HepG2 (cell line): Measurements from ENCODE around the gene MEF2B. TPM values are rescaled to one million over a fixed set of nuclear protein-coding genes. Genes with fewer than 3 reads are reported as not detected.

ENCODE experiments used
- ATAC-seq: fragments of 200-7000 bp; cut with Tn5 transposase; 3 replicates; pipeline ENCODE4 v1.9.1; 2020; ENCODE audit warnings: mild to moderate bottlenecking, moderate library complexity
- BruUV-seq: library from RNA; stranded (reverse); fragments of 400-500 nt; replicated peaks from 2 replicates; lab custom pipeline; 2021; lab: Mats Ljungman, UMichigan
- CTCF ChIA-PET: fragments of 300-600 bp; formaldehyde crosslinking; extraction: SDS; loops from one replicate; lab custom pipeline; 2021; ENCODE audit warnings: low total read pairs, inconsistent platforms, low intra/inter-chr PET ratio; lab: Yijun Ruan, JAX
- POLR2A ChIA-PET: fragments of 350-600 bp; sonication (Branson Sonifier 250); formaldehyde crosslinking; loops from one replicate; lab custom pipeline; 2020; ENCODE audit warnings: antibody characterized with exemption, inconsistent platforms; lab: Yijun Ruan, JAX
- DNase-seq: peaks from one replicate; pipeline ENCODE4 v3.0.0-alpha.2; 2015; ENCODE audit warnings: low spot score
- FAIRE-seq: peaks from 3 replicates; lab custom pipeline; 2011; peaks lifted over from hg19 to GRCh38; lab: Jason Lieb, UNC
- H2AFZ ChIP-seq: one replicate; pipeline ENCODE4 v1.6.1; 2011; ENCODE audit warnings: low read length, inconsistent platforms
- H3K27ac ChIP-seq: fragments of 300-600 bp; 3 replicates; pipeline ENCODE4 v1.8.0; 2011; ENCODE audit warnings: mixed run types, mild to moderate bottlenecking, mixed read lengths, low read length, inconsistent platforms; ENCODE audit not compliant: insufficient read depth; ENCODE audit errors: extremely low read length
- H3K27me3 ChIP-seq, 2 experiments: fragments of 200-600 bp in 1 of 2; 2 replicates in 1 of 2; 3 replicates in 1 of 2; pipeline versions ENCODE4 v1.6.0 to v1.8.0; 2011; ENCODE audit warnings: low read length in 2 of 2, mild to moderate bottlenecking in 2 of 2, moderate library complexity in 2 of 2, inconsistent platforms in 1 of 2; ENCODE audit not compliant: insufficient read depth in 2 of 2, control insufficient read depth in 1 of 2
- H3K36me3 ChIP-seq, 2 experiments: fragments of 200-600 bp in 1 of 2; replicated peaks in 1 of 2; 2 replicates in 1 of 2; 3 replicates in 1 of 2; pipeline versions ENCODE4 v1.5.1 to v1.8.0; 2011; ENCODE audit warnings: low read length in 2 of 2, inconsistent platforms in 1 of 2; ENCODE audit not compliant: insufficient read depth in 2 of 2, control insufficient read depth in 1 of 2
- H3K4me1 ChIP-seq: 2 replicates; pipeline ENCODE4 v1.5.1; 2012; ENCODE audit warnings: low read length, inconsistent platforms; ENCODE audit not compliant: insufficient read depth
- H3K4me2 ChIP-seq: 2 replicates; pipeline ENCODE4 v1.6.0; 2011; ENCODE audit warnings: low read depth, low read length, inconsistent platforms
- H3K4me3 ChIP-seq, 3 experiments: fragments of 200-600 bp in 1 of 3; sonication (generic), shearing (Covaris generic) in 1 of 3; replicated peaks in 1 of 3; 2 replicates each; pipeline ENCODE4 v1.5.1; 2011 to 2016; ENCODE audit warnings: low read length in 3 of 3, inconsistent platforms in 2 of 3, low read depth in 2 of 3, mild to moderate bottlenecking in 2 of 3, control low read depth in 1 of 3, mixed read lengths in 1 of 3; ENCODE audit not compliant: insufficient read depth in 1 of 3
- H3K79me2 ChIP-seq: one replicate; pipeline ENCODE4 v1.6.1; 2011; ENCODE audit warnings: low read length, inconsistent platforms; ENCODE audit not compliant: insufficient read depth
- H3K9ac ChIP-seq: 2 replicates; pipeline ENCODE4 v1.6.0; 2011; ENCODE audit warnings: mild to moderate bottlenecking, low read depth, low read length, inconsistent platforms; ENCODE audit not compliant: insufficient read depth
- H3K9me3 ChIP-seq: 2 replicates; pipeline ENCODE4 v1.5.1; 2012; ENCODE audit warnings: mild to moderate bottlenecking, low read length
- H4K20me1 ChIP-seq: 2 replicates; pipeline ENCODE4 v1.6.0; 2011; ENCODE audit warnings: inconsistent platforms, mild to moderate bottlenecking, low read length, moderate library complexity; ENCODE audit not compliant: insufficient read depth
- AGO2 ChIP-seq: fragments of 200-400 bp; formaldehyde crosslinking; optimal IDR thresholded peaks from 2 replicates; pipeline ENCODE3; 2017; ENCODE audit warnings: mild to moderate bottlenecking, low read depth, low read length, moderate library complexity
- ETV5 ChIP-seq: IDR thresholded peaks from 2 replicates; pipeline ENCODE4 v1.6.1; 2018; ENCODE audit warnings: missing biosample characterization, missing genetic modification reagents, inconsistent platforms, borderline replicate concordance
- FOSL1 ChIP-seq: sonication (generic); formaldehyde crosslinking; IDR thresholded peaks from 2 replicates; pipeline ENCODE4 v1.9.0; 2021; ENCODE audit warnings: missing genetic modification reagents, borderline replicate concordance
- FOXA3 ChIP-seq: IDR thresholded peaks from 2 replicates; pipeline ENCODE4 v1.6.1; 2016; ENCODE audit warnings: missing genetic modification reagents, missing compliant biosample characterization
- GABPB1 ChIP-seq: IDR thresholded peaks from 2 replicates; pipeline ENCODE4 v1.6.1; 2016; ENCODE audit warnings: mild to moderate bottlenecking, missing genetic modification reagents, moderate library complexity, missing compliant biosample characterization
- MATR3 ChIP-seq: sonication (generic); formaldehyde crosslinking; IDR thresholded peaks from 2 replicates; pipeline ENCODE4 v1.4.0; 2020; ENCODE audit warnings: missing genetic modification reagents
- MXI1 ChIP-seq: IDR thresholded peaks from 3 replicates; pipeline ENCODE4 v1.6.1; 2012; ENCODE audit warnings: low read depth, low read length, inconsistent platforms, borderline replicate concordance
- NR2F6 ChIP-seq, 2 experiments: IDR thresholded peaks; 2 replicates each; pipeline ENCODE4 v1.6.1; 2016; ENCODE audit warnings: antibody characterized with exemption in 1 of 2, mild to moderate bottlenecking in 1 of 2
- TBX2 ChIP-seq: sonication (generic); formaldehyde crosslinking; IDR thresholded peaks from 2 replicates; pipeline ENCODE4 v1.5.0; 2020; ENCODE audit warnings: missing genetic modification reagents, mild to moderate bottlenecking, borderline replicate concordance
- THAP11 ChIP-seq: IDR thresholded peaks from 2 replicates; pipeline ENCODE4 v1.6.1; 2016; ENCODE audit warnings: missing biosample characterization, missing genetic modification reagents
- ZBTB3 ChIP-seq: sonication (generic); formaldehyde crosslinking; IDR thresholded peaks from 2 replicates; pipeline ENCODE4 v1.4.0; 2020; ENCODE audit warnings: low read depth, mild to moderate bottlenecking, moderate library complexity, missing genetic modification reagents, borderline replicate concordance
- ZFP62 ChIP-seq: sonication (generic); formaldehyde crosslinking; IDR thresholded peaks from 2 replicates; pipeline ENCODE4 v1.4.0; 2020; ENCODE audit warnings: missing genetic modification reagents
- ZFP90 ChIP-seq: sonication (generic); formaldehyde crosslinking; IDR thresholded peaks from 2 replicates; pipeline ENCODE4 v1.8.0; 2022; ENCODE audit warnings: missing genetic modification reagents, mild to moderate bottlenecking, inconsistent platforms, borderline replicate concordance
- ZMYM2 ChIP-seq: sonication (generic); formaldehyde crosslinking; IDR thresholded peaks from 2 replicates; pipeline ENCODE4 v1.8.0; 2022; ENCODE audit warnings: mild to moderate bottlenecking, missing genetic modification reagents
- ZNF17 ChIP-seq: sonication (generic); formaldehyde crosslinking; IDR thresholded peaks from 2 replicates; pipeline ENCODE4 v1.5.0; 2020; ENCODE audit warnings: mild to moderate bottlenecking, missing genetic modification reagents
- ZNF230 ChIP-seq: sonication (generic); formaldehyde crosslinking; IDR thresholded peaks from 2 replicates; pipeline ENCODE4 v1.4.0; 2020; ENCODE audit warnings: mild to moderate bottlenecking, missing genetic modification reagents
- ZNF546 ChIP-seq: sonication (generic); formaldehyde crosslinking; conservative IDR thresholded peaks from 2 replicates; pipeline ENCODE4 v1.8.1; 2023; ENCODE audit warnings: mild to moderate bottlenecking, missing genetic modification reagents
- ZSCAN21 ChIP-seq: sonication (generic); formaldehyde crosslinking; IDR thresholded peaks from 2 replicates; pipeline ENCODE4 v1.8.0; 2022; ENCODE audit warnings: mild to moderate bottlenecking, missing genetic modification reagents, moderate library complexity, borderline replicate concordance
- WGBS: methylation state at CpG from one replicate; pipeline ENCODE4 v1.1.6; 2017; ENCODE audit warnings: low lambda C conversion rate; 5-methylcytosine and 5-hydroxymethylcytosine counted together
- in situ Hi-C: cut with HindIII; loops from 2 replicates; pipeline ENCODE4 v1.10.0; 2017; ENCODE audit warnings: low pct_unique_long_range_greater_than_20kb; ENCODE audit not compliant: extremely low pct_ligation_motif_present
- intact Hi-C: fragments of 100-400 bp; cut with micrococcal nuclease; formaldehyde crosslinking; loops from one replicate; pipeline ENCODE4 v1.10.0; 2022; ENCODE audit not compliant: unreplicated experiment
- polyA plus RNA-seq, 8 experiments: library from polyadenylated mRNA; depleted of rRNA in 3 of 8; stranded (reverse) in 7 of 8; unstranded in 1 of 8; fragments of >200 nt; fragmentation: Illumina TruSeq in 4 of 8; extraction: Trizol in 4 of 8; gene quantifications; 2 replicates each; pipeline versions ENCODE4 v1.2.1 to v1.2.3, GENCODE V29; 2011 to 2016; ENCODE audit warnings: low read depth in 4 of 8, missing spikeins in 1 of 8, mixed read lengths in 1 of 8; ENCODE audit not compliant: insufficient read depth in 1 of 8
- total RNA-seq, 5 experiments: library from RNA; depleted of rRNA; stranded (reverse); fragments of >200 nt; fragmentation: Illumina TruSeq; extraction: Trizol; gene quantifications; 2 replicates each; pipeline ENCODE4 v1.2.3, GENCODE V29; 2016; ENCODE audit warnings: low read depth in 1 of 5
- TF ChIP-seq, protein P1 (sequence below): sonication (generic); formaldehyde crosslinking; IDR thresholded peaks from 2 replicates; pipeline ENCODE4 v1.8.0; 2022; ENCODE audit warnings: missing genetic modification reagents, mild to moderate bottlenecking, inconsistent platforms, borderline replicate concordance
- TF ChIP-seq, protein P2 (sequence below): sonication (generic); formaldehyde crosslinking; IDR thresholded peaks from 2 replicates; pipeline ENCODE4 v1.4.0; 2020; ENCODE audit warnings: missing genetic modification reagents

MEF2B gene
- total and polyA plus RNA-seq, 2 of the 13 experiments (the other 11 are each of a cell fraction or from before 2014, with no cell fraction given): 1.2 to 1.7 TPM

DNA sequence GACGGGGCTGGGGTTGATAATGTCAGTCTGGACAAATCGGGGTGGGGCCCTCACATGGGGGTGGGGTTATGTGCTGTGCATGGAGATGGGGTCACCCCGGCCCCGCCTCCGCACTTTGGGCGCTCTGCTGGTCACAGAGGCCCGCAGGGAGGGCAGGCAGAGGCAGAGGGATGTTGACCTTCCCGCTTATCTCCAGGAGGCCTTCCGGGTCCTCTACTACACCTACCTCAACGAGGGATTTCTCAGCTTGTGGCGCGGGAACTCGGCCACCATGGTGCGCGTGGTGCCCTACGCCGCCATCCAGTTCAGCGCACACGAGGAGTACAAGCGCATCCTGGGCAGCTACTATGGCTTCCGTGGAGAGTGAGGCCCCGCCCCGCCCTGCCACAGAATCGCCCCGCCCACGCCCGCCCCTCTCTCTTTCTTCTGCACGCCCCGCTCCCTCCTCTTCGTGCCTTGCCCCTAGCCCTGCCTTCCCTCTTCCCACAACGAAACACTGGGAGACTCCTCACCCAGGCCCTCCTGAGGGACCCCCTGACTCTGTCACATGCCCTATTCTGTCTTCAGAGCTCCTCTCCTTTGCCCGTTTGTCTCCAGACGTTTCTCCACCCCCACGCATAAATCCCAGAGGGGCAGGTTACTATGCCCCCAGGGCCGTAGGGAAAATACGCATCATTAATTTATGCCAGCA is 64.6 kb downstream of the MEF2B start:
- no peaks in the 10 kb centered on the region for H4K20me1 ChIP-seq
- no peaks in the 10 kb centered on the region for H3K9me3 ChIP-seq
- H3K27me3 ChIP-seq: no peaks in the 10 kb centered on the region
- DNase-seq: peak; percentile 48
- no peak overlapping the region for H2AFZ ChIP-seq
- in situ Hi-C loops (no loop called here), intact Hi-C loops (no loop called here)
- no peak for FAIRE-seq
- WGBS: 70% methylated on average over 29 of the region's 36 CpGs
- H3K4me1 ChIP-seq: peaks cover 65% of the 10 kb centered on the region
- peak overlapping the region; percentile 46 for H3K27ac ChIP-seq
- H3K79me2 ChIP-seq: no peaks in the 10 kb centered on the region
- H3K4me3 ChIP-seq: peak overlapping the region in 2 of 3 experiments; percentile 37 to 50; a peak in 3 of 6 replicates
- no peaks in the 10 kb centered on the region for H3K36me3 ChIP-seq
- H3K4me2 ChIP-seq: peak overlapping the region; percentile 68
- no TSS peak for BruUV-seq
- CTCF ChIA-PET: no interaction called here
- peak overlapping the region; percentile 33; the same call in 1 of the 2 replicates for H3K9ac ChIP-seq
- POLR2A ChIA-PET: interaction anchor here (0.6 to 1.7 kb wide), 3 partner anchors 10 to 87 kb away, joined by 3 to 4 read pairs (median 3); partner anchors contain the start of genes BORCS8 and RFXANK
- ATAC-seq: peak; percentile 75
- TF ChIP-seq ZSCAN21 (CRISPR knock-in tag): no peak
- no peak for TF ChIP-seq ZBTB3 (CRISPR knock-in tag)
- peak; percentile 57 for TF ChIP-seq GABPB1 (CRISPR knock-in tag)
- no peak for TF ChIP-seq MXI1
- no peak for TF ChIP-seq ZFP90
- TF ChIP-seq ETV5 (CRISPR knock-in tag): peak; percentile 39; the same call in 1 of the 2 replicates
- no peak for TF ChIP-seq TBX2 (CRISPR knock-in tag)
- TF ChIP-seq MATR3: no peak
- TF ChIP-seq, protein P1, sequence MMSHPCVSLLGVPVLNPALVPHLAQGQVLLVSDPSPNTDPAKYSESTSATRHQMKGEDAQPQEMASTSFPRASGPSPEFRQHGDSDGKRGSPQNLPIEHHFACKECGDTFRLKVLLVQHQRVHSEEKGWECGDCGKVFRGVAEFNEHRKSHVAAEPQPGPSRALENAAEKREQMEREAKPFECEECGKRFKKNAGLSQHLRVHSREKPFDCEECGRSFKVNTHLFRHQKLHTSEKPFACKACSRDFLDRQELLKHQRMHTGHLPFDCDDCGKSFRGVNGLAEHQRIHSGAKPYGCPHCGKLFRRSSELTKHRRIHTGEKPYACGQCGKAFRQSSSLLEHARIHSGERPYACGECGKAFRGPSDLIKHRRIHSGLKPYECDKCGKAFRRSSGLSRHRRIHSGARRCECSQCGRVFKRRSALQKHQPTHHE (CRISPR knock-in tag): no peak
- TF ChIP-seq, protein P2, sequence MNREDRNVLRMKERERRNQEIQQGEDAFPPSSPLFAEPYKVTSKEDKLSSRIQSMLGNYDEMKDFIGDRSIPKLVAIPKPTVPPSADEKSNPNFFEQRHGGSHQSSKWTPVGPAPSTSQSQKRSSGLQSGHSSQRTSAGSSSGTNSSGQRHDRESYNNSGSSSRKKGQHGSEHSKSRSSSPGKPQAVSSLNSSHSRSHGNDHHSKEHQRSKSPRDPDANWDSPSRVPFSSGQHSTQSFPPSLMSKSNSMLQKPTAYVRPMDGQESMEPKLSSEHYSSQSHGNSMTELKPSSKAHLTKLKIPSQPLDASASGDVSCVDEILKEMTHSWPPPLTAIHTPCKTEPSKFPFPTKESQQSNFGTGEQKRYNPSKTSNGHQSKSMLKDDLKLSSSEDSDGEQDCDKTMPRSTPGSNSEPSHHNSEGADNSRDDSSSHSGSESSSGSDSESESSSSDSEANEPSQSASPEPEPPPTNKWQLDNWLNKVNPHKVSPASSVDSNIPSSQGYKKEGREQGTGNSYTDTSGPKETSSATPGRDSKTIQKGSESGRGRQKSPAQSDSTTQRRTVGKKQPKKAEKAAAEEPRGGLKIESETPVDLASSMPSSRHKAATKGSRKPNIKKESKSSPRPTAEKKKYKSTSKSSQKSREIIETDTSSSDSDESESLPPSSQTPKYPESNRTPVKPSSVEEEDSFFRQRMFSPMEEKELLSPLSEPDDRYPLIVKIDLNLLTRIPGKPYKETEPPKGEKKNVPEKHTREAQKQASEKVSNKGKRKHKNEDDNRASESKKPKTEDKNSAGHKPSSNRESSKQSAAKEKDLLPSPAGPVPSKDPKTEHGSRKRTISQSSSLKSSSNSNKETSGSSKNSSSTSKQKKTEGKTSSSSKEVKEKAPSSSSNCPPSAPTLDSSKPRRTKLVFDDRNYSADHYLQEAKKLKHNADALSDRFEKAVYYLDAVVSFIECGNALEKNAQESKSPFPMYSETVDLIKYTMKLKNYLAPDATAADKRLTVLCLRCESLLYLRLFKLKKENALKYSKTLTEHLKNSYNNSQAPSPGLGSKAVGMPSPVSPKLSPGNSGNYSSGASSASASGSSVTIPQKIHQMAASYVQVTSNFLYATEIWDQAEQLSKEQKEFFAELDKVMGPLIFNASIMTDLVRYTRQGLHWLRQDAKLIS (CRISPR knock-in tag): no peak
- TF ChIP-seq FOXA3 (CRISPR knock-in tag): 0 out of 2 replicates have a peak, but pooled peaks have one; percentile 11
- peak; percentile 50; the same call in 1 of the 2 replicates for TF ChIP-seq THAP11 (CRISPR knock-in tag)
- no peak for TF ChIP-seq ZMYM2 (CRISPR knock-in tag)
- TF ChIP-seq ZNF230: no peak
- no peak for TF ChIP-seq ZNF546 (CRISPR knock-in tag)
- TF ChIP-seq AGO2: no peak
- TF ChIP-seq ZNF17: no peak
- TF ChIP-seq NR2F6 (IDR thresholded peaks at IDR 0.05): 0 out of 2 replicates have a peak, but pooled peaks have one; percentile 9
- 0 out of 2 replicates have a peak, but pooled peaks have one; percentile 24 for TF ChIP-seq NR2F6 (CRISPR knock-in tag; IDR thresholded peaks at IDR 0.05)
- TF ChIP-seq ZFP62: no peak
- no peak for TF ChIP-seq FOSL1 (CRISPR knock-in tag)
